Measurements from ENCODE around the gene SCAMP2. TPM values are rescaled to one million over a fixed set of nuclear protein-coding genes. Genes with fewer than 3 reads are reported as not detected.

SCAMP2 gene
- total RNA-seq, 2 experiments from 2014 or later = 57.8 to 58.9 TPM

GRCh38 chr15:74904190-74904805 lies 31.1 kb upstream of the SCAMP2 start:
- Mint-ChIP-seq H3K36me3 (ENCODE audit: low read depth) (peaks cover 24% of the 10 kb centered on the region), H3K27me3 (no peaks in the 10 kb centered on the region), H3K27ac (no peak overlapping the region), H3K9me3 (no peaks in the 10 kb centered on the region), H3K4me1 (ENCODE audit: low read depth) (peaks cover 26% of the 10 kb centered on the region), H3K4me3 (peak overlapping the region; percentile 88)
- ATAC-seq (no peak), DNase-seq (no peak)
- intact Hi-C loops (cut with micrococcal nuclease) = no loop called here
- POLR2A ChIA-PET = interaction anchor here (0.9 to 1.9 kb wide), 5 partner anchors 13 to 66 kb away, joined by 3 to 5 read pairs (median 4); partner anchors contain the start of gene COX5A
- TF ChIP-seq, protein P1, sequence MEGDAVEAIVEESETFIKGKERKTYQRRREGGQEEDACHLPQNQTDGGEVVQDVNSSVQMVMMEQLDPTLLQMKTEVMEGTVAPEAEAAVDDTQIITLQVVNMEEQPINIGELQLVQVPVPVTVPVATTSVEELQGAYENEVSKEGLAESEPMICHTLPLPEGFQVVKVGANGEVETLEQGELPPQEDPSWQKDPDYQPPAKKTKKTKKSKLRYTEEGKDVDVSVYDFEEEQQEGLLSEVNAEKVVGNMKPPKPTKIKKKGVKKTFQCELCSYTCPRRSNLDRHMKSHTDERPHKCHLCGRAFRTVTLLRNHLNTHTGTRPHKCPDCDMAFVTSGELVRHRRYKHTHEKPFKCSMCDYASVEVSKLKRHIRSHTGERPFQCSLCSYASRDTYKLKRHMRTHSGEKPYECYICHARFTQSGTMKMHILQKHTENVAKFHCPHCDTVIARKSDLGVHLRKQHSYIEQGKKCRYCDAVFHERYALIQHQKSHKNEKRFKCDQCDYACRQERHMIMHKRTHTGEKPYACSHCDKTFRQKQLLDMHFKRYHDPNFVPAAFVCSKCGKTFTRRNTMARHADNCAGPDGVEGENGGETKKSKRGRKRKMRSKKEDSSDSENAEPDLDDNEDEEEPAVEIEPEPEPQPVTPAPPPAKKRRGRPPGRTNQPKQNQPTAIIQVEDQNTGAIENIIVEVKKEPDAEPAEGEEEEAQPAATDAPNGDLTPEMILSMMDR (IDR thresholded peaks at IDR 0.05) = no peak
- CTCF ChIA-PET = interaction anchor here (0.6 to 1.6 kb wide), 6 partner anchors 35 to 266 kb away, joined by 3 to 4 read pairs (median 4); no protein-coding TSS in a partner anchor

DNA sequence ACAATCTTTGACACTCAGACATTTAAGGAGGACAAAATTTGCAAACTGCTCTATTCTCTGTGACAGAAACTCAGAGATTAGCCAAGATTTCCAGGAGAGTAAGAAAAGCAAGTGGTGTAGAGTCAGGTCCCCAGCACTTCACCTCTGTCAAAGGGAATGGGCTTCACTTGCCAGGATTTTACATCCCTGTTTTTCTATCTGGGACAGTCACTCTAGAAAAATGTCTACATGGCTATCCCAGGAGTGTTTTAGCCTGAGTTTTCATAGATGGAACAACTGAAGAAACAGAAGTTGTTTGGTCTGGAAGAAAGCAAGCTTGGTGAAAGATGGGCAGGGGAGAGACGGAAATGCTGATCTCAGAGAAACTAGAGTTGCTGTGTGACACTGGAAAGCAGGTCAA lies 30.5 kb upstream of the SCAMP2 start:
- TF ChIP-seq, protein P1 (IDR thresholded peaks at IDR 0.05) = no peak
- no peaks in the 10 kb centered on the region for H3K27me3 Mint-ChIP-seq
- H3K4me3 Mint-ChIP-seq = no peak overlapping the region
- H3K4me1 Mint-ChIP-seq (ENCODE audit: low read depth) = peaks cover 26% of the 10 kb centered on the region
- POLR2A ChIA-PET = interaction anchor here (0.9 to 1.9 kb wide), 5 partner anchors 14 to 65 kb away, joined by 3 to 5 read pairs (median 4); partner anchors contain the start of gene COX5A
- H3K36me3 Mint-ChIP-seq (ENCODE audit: low read depth) = peaks cover 21% of the 10 kb centered on the region
- no peak overlapping the region for H3K27ac Mint-ChIP-seq
- no peaks in the 10 kb centered on the region for H3K9me3 Mint-ChIP-seq
- DNase-seq = no peak
- intact Hi-C loops (cut with micrococcal nuclease) = no loop called here
- ATAC-seq = no peak
- CTCF ChIA-PET = interaction anchor here (0.6 to 1.6 kb wide), 6 partner anchors 34 to 265 kb away, joined by 3 to 4 read pairs (median 4); no protein-coding TSS in a partner anchor

- ChIA-PET CTCF (interaction anchor here (0.6 to 4.1 kb wide), 61 partner anchors 8 to 659 kb away, joined by 3 to 79 read pairs (median 5); partner anchors contain the start of genes COX5A, LMAN1L, MPI and RPP25), POLR2A (interaction anchor here (0.5 to 4.3 kb wide), 11 partner anchors 9 to 304 kb away, joined by 3 to 19 read pairs (median 4); partner anchors contain the start of gene MPI)
- H3K36me3 Mint-ChIP-seq (ENCODE audit: low read depth) = peaks cover 21% of the 10 kb centered on the region
- ATAC-seq (no peak), DNase-seq (no peak)
- no peaks in the 10 kb centered on the region for H3K27me3 Mint-ChIP-seq
- peaks cover 23% of the 10 kb centered on the region for H3K4me1 Mint-ChIP-seq (ENCODE audit: low read depth)
- no peaks in the 10 kb centered on the region for H3K9me3 Mint-ChIP-seq
- intact Hi-C loops (cut with micrococcal nuclease) = no loop called here
- H3K27ac Mint-ChIP-seq = no peak overlapping the region
- H3K4me3 Mint-ChIP-seq = no peak overlapping the region
- TF ChIP-seq, protein P1 (IDR thresholded peaks at IDR 0.05) = no peak
Observed at GRCh38 chr15:74902295-74903075, 29.3 kb upstream of the SCAMP2 start.

DNA sequence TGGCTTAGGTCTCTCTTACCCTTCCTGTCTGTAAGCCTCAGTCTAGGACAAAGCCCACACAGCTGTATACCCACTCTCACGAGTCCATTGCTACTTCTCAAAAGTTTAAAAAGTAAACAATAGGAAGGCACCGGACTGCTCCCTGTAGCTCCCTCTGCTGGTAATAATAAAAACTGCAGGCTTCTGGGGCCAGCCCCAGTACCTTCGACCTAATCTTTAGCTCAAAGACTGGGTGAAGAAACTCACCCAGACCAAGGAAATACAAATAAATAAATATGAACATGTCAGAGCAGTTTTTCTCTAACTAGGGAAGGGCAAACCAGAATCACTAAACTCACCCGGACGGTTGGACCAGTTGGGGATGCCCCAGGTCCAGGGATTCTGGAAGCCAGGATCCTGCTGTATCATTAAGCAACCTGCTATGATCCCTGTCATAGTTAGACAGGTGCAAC lies 28.5 kb upstream of the SCAMP2 start:
- ChIA-PET CTCF (interaction anchor here (0.6 to 4.1 kb wide), 64 partner anchors 9 to 660 kb away, joined by 3 to 79 read pairs (median 4); partner anchors contain the start of genes COX5A, LMAN1L, MPI and RPP25), POLR2A (interaction anchor here (0.5 to 4.3 kb wide), 13 partner anchors 8 to 304 kb away, joined by 3 to 19 read pairs (median 4); partner anchors contain the start of gene MPI)
- no peaks in the 10 kb centered on the region for H3K27me3 Mint-ChIP-seq
- peak; percentile 71 for DNase-seq
- peak; percentile 65 for ATAC-seq
- intact Hi-C loops (cut with micrococcal nuclease) = no loop called here
- H3K4me1 Mint-ChIP-seq (ENCODE audit: low read depth) = peaks cover 20% of the 10 kb centered on the region
- no peaks in the 10 kb centered on the region for H3K9me3 Mint-ChIP-seq
- no peak overlapping the region for H3K27ac Mint-ChIP-seq
- peaks cover 25% of the 10 kb centered on the region for H3K36me3 Mint-ChIP-seq (ENCODE audit: low read depth)
- TF ChIP-seq, protein P1 (IDR thresholded peaks at IDR 0.05) = peak; percentile 94
- H3K4me3 Mint-ChIP-seq = no peak overlapping the region
